VCaP (cell line): ENCODE data around the gene CLCNKB.

ENCODE experiments used
- H3K27ac ChIP-seq: fragments of 450-650 bp; 2 replicates; pipeline ENCODE4 v1.5.1; 2017
- TF ChIP-seq, protein P1 (sequence below): fragments of 450-650 bp; conservative IDR thresholded peaks from 2 replicates; pipeline ENCODE4 v1.5.1; 2017; ENCODE audit warnings: mild to moderate bottlenecking, moderate library complexity

CLCNKB gene

DNA sequence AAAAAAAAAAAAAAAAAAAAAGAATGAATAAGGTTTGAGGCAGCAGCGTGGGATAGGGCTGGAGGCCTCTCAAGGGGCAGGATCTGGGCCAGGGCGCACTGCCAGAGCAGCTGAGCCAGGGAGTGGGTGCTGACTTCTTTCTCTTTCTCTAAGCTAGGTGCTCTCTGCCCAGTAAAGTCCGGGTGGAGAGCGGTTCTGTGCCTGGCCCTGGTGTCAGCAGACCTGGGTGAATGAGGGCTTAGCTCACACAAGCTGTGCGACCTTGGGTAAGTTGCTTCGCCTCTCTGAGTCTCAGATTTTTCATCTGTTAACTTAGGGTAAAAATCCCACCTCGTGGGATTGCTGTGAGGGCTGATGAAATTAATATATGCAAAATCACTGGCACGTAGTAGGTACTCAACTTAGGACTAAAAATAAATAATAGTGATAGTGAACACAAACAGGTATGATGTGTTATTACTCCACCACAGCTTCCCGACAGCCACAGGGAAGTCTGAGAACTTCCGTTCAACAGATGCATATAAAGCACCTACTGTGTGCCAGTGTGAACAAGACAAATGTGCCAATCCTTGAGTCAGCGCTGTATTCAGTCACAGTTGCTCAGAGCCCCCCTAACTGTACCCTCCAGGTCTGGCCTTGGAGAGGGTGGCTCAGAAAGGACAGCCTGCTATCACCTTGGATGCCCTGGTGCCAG lies 31.9 kb downstream of the CLCNKB start:
- H3K27ac ChIP-seq, result no peak overlapping the region
- TF ChIP-seq, protein P1, sequence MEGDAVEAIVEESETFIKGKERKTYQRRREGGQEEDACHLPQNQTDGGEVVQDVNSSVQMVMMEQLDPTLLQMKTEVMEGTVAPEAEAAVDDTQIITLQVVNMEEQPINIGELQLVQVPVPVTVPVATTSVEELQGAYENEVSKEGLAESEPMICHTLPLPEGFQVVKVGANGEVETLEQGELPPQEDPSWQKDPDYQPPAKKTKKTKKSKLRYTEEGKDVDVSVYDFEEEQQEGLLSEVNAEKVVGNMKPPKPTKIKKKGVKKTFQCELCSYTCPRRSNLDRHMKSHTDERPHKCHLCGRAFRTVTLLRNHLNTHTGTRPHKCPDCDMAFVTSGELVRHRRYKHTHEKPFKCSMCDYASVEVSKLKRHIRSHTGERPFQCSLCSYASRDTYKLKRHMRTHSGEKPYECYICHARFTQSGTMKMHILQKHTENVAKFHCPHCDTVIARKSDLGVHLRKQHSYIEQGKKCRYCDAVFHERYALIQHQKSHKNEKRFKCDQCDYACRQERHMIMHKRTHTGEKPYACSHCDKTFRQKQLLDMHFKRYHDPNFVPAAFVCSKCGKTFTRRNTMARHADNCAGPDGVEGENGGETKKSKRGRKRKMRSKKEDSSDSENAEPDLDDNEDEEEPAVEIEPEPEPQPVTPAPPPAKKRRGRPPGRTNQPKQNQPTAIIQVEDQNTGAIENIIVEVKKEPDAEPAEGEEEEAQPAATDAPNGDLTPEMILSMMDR, result no peak

DNA sequence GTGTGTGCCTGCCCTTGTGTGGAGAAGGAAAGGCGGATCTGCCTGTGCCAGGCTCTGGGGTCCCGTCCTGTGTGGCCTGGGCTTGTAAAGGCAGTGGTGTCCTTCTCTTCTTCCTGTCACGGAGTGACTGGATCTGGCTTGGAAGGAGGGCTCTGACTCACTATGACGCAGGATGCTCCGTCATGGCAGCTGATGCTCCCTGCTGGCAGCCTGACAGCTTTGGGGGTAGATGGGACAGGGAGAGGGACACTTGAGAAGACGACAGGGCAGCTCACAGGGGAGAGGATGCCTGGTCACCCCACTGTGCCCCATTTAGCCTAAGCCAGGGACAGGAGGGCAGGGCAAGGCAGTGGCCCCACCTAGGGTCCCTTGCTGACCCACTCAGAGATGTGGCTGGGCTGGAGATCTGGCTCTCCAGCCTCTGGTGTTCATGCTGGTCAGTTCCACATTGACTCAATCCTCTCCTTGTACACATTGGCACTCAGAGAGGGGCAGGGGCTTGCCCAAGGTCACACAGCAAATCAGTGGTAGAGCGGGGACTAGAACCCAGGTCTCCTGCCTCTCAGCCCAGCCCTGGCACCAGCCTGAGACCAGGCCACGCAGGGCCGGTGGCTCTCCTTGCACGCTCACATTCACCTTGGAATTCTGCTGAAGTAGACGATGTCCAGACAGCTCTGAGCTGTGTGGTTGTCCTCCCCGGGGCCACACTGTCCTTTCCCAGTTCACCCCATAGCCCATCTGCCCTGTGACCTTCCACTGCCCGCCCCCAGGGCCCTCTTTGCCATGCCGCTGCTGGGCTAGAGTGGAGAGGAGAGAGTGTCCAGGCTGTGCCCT lies 32.7 kb downstream of the CLCNKB start:
- TF ChIP-seq, protein P1, result no peak
- H3K27ac ChIP-seq, result no peak overlapping the region

DNA sequence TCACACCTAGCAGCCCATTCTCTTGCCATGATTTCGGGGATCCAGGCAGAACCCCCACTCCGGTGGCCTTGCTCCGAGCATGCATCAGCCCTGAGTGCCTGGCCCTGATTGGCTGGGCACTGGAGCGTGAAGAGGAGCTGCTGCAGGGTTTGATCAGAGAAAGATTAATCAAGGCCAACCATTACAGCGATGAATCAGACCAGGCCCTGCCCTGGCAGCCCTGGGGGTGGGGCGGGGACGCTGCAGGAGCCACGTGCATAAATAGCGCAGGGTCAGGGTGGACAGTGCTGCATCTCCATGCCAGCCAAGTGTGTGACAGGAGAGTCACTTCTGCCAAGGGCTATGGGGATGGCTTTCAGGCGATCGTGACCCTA lies 33.3 kb downstream of the CLCNKB start:
- no peak overlapping the region for H3K27ac ChIP-seq
- TF ChIP-seq, protein P1, result no peak

DNA sequence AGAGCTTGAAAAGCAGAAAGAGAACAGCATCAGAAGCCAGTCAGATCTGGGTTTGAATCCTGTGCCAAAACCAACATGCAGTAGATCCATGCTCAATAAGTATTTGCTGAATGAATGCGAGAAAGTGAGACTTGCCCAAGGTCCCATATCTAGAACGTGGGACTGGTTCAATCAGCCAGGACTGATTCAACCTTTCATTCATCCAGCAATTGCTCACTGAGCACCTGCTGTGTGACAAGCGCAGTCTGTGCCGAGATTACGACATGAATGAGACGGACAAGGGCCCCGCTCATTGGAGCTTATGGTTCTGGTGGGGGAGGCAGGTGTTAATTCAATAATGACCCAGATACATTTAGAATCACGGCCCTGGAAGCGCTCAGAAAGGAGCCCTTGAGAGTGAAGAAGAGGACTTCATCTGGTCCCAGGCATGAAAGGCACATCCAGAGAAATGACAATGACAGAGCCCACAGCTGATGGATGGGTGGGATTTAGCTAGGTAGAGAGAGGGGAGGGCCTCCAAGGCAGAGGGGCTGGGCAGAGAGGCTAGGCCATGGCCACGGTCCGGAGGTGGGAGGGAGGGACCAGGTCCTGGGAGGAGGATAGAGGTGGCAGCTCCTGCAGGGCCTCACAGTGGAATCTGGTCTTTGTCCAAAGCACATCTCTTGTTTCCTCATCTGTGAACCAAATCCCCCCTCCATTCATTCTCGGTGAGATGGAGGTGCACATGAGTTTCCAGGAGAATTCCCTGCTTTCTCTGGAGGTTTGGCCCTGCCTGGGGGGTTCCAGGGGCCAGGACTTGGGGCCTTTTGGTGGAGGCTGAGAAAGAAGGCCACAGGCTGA lies 34.0 kb downstream of the CLCNKB start:
- TF ChIP-seq, protein P1, result no peak
- no peak overlapping the region for H3K27ac ChIP-seq

DNA sequence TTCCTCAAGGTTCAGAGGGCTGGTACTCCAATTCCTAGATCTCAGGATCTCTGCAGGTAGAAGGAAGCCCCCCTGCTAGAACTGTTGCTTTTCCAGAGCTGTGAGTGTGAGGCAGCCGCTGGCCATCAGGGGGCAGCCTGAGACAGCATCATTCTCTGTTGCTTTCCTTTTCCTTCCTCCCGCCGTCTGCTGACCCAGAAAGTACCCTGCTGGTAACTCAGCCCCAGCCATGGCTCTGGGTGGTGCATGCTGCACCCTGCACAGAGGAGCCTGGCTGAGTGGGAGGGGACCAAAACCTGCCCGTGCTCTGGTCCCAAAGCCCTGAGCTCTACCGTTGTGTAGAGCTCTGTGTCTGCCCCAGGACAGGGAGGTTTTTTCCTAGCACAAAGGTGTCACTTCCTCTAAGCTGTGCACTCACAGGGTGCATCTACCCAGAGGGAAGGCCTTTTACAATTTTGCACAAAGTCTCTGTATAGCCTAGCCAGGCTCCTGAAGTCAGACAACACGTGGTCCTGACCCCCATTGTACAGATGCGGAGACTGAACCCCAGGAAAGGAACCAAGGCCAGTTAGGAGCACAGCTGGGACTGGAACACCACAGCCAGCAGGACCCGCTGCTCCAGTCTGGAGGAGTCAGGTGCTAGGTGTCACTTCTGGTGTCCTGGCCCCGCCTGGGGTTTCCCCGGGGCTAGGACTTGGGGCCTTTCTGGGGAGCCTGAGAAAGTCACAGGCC lies 35.5 kb downstream of the CLCNKB start:
- TF ChIP-seq, protein P1, result peak; percentile 89
- H3K27ac ChIP-seq, result no peak overlapping the region

DNA sequence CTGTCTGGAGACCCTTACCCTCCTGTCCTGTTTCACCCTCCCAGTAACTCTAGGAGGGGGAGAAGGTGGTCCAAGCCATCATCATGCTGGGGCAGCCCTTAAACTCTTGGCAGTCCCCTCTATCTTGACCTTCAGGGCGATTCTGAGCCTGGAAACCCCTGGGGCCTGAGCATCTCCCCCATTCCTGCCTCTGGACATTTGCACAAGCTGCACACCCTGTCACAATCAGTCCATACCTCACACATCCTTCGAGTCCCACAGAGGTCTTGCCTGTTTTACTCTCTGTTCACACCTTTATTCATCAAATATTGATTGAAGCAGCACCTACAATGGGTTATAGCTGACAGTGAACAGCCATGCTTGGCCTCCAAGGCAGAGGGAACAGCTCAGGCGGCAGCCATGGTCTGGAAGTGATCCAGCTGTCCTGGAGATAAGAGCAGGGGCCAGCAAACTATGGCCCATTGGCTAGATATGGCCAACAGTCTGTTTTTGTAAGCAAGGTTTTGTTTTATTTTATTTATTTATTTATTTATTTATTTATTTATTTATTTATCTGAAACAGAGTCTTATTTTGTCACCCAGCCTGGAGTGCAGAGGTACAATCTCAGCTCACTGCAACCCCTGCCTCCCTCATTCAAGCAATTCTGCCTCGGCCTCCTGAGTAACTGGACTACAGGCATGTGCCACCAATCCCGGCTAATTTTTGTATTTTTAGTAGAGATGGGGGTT lies 37.0 kb downstream of the CLCNKB start:
- TF ChIP-seq, protein P1, result no peak
- H3K27ac ChIP-seq, result no peak overlapping the region
